Esophagus muscularis mucosa (tissue), 4 donors: ENCODE results near the gene MEN1. TPM values are rescaled to one million over a fixed set of nuclear protein-coding genes. Genes with fewer than 3 reads are reported as not detected.

Experiments used
- DNase-seq: peaks from one replicate; pipeline ENCODE4 v3.0.0-alpha.2; 2017; ENCODE audit errors: extremely low spot score
- H3K27ac ChIP-seq, 4 donors: fragments of 200-600 bp; sonication (generic); replicated peaks in 1 of 4; 1 replicate in 3 of 4; 2 replicates in 1 of 4; pipeline ENCODE4 v1.5.1; 2016 to 2019; ENCODE audit warnings: mild to moderate bottlenecking in 1 of 4
- H3K27me3 ChIP-seq, 4 donors: fragments of 200-600 bp; sonication (generic); one replicate each; pipeline versions ENCODE4 v1.5.1 to v1.6.0; 2016 to 2019
- H3K36me3 ChIP-seq, 4 donors: fragments of 200-600 bp; sonication (generic); one replicate each; pipeline ENCODE4 v1.5.1; 2016 to 2019
- H3K4me1 ChIP-seq, 4 donors: fragments of 200-600 bp; sonication (generic); one replicate each; pipeline ENCODE4 v1.5.1; 2016 to 2019
- H3K4me3 ChIP-seq, 4 donors: fragments of 200-600 bp; sonication (generic); 1 replicate in 2 of 4; 2 replicates in 2 of 4; pipeline ENCODE4 v1.5.1; 2016 to 2019; ENCODE audit warnings: mild to moderate bottlenecking in 4 of 4, moderate library complexity in 1 of 4
- H3K9me3 ChIP-seq, 4 donors: fragments of 200-600 bp; sonication (generic); 1 replicate in 3 of 4; 2 replicates in 1 of 4; pipeline ENCODE4 v1.5.1; 2016 to 2019
- EP300 ChIP-seq: sonication (generic); formaldehyde crosslinking; IDR thresholded peaks from one replicate; pipeline ENCODE4 v1.6.1; 2017; ENCODE audit warnings: antibody characterized with exemption
- POLR2A ChIP-seq: fragments of 450-650 bp; IDR thresholded peaks from one replicate; pipeline ENCODE4 v1.6.1; 2017; ENCODE audit warnings: antibody characterized with exemption, moderate library complexity, mild to moderate bottlenecking, low read depth
- POLR2AphosphoS5 ChIP-seq, 2 donors: sonication (generic); formaldehyde crosslinking; IDR thresholded peaks; one replicate each; pipeline ENCODE4 v1.6.1; 2017; ENCODE audit warnings: antibody characterized with exemption in 2 of 2
- WGBS: methylation state at CpG from one replicate; pipeline ENCODE4 v1.1.5; 2018; 5-methylcytosine and 5-hydroxymethylcytosine counted together
- intact Hi-C: fragments of 100-400 bp; cut with DNase I; formaldehyde crosslinking; loops from one replicate; pipeline ENCODE4 v1.15.1; 2023
- total RNA-seq, 4 donors: library from RNA; depleted of rRNA; stranded (reverse); fragments of >200 nt; gene quantifications; one replicate each; pipeline versions ENCODE4 v1.1.0 to v1.2.1, GENCODE V29; 2016
- TF ChIP-seq, protein P1 (sequence below), 3 experiments: fragments of 200-600 bp in 2 of 3; fragments of 450-650 bp in 1 of 3; sonication (generic) in 2 of 3; IDR thresholded peaks; one replicate each; pipeline ENCODE4 v1.5.1; 2017 to 2019; ENCODE audit warnings: antibody characterized with exemption in 3 of 3, mild to moderate bottlenecking in 2 of 3, moderate library complexity in 1 of 3

Gene MEN1
- total RNA-seq, 4 donors from 2014 or later: 10.4 to 18.7 (median 11.5) TPM

DNA sequence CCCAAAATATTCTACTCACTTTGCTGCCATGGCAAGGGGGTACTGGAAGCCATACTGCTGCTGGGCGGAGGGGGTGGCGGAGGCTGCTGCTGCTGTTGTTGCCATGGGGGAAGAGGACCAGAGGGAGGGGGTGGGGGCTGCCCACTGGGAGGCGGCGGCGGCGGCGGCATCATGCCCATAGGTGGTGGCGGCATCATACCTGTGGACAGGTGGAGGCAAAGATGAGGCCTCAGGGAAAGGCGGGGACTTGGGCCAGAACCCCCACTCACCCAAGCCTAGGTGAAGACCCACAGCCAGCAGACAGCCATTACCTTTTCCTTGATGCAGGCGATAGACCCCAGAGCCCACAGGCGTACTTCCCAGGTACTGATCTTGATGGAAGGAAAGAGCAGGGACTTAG, 43.5 kb downstream of the MEN1 start:
- Histone ChIP-seq H3K27ac (peak overlapping the region; percentile 69 to 88 (median 80)), H3K36me3 (peaks cover 73 to 100% (median 95%) of the 10 kb centered on the region in 4 donors), H3K27me3 (no peaks in the 10 kb centered on the region), H3K9me3 (no peaks in the 10 kb centered on the region), H3K4me3 (no peak overlapping the region), H3K4me1 (peaks cover 50 to 82% (median 73%) of the 10 kb centered on the region in 4 donors)
- 84% methylated on average over 10 of the region's 11 CpGs for WGBS
- DNase-seq: no peak
- intact Hi-C loops: no loop called here
- TF ChIP-seq POLR2AphosphoS5 (IDR thresholded peaks at IDR 0.05): no peak
- TF ChIP-seq EP300: no peak
- TF ChIP-seq POLR2A: no peak
- TF ChIP-seq, protein P1, sequence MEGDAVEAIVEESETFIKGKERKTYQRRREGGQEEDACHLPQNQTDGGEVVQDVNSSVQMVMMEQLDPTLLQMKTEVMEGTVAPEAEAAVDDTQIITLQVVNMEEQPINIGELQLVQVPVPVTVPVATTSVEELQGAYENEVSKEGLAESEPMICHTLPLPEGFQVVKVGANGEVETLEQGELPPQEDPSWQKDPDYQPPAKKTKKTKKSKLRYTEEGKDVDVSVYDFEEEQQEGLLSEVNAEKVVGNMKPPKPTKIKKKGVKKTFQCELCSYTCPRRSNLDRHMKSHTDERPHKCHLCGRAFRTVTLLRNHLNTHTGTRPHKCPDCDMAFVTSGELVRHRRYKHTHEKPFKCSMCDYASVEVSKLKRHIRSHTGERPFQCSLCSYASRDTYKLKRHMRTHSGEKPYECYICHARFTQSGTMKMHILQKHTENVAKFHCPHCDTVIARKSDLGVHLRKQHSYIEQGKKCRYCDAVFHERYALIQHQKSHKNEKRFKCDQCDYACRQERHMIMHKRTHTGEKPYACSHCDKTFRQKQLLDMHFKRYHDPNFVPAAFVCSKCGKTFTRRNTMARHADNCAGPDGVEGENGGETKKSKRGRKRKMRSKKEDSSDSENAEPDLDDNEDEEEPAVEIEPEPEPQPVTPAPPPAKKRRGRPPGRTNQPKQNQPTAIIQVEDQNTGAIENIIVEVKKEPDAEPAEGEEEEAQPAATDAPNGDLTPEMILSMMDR (IDR thresholded peaks at IDR 0.05): no peak

DNA sequence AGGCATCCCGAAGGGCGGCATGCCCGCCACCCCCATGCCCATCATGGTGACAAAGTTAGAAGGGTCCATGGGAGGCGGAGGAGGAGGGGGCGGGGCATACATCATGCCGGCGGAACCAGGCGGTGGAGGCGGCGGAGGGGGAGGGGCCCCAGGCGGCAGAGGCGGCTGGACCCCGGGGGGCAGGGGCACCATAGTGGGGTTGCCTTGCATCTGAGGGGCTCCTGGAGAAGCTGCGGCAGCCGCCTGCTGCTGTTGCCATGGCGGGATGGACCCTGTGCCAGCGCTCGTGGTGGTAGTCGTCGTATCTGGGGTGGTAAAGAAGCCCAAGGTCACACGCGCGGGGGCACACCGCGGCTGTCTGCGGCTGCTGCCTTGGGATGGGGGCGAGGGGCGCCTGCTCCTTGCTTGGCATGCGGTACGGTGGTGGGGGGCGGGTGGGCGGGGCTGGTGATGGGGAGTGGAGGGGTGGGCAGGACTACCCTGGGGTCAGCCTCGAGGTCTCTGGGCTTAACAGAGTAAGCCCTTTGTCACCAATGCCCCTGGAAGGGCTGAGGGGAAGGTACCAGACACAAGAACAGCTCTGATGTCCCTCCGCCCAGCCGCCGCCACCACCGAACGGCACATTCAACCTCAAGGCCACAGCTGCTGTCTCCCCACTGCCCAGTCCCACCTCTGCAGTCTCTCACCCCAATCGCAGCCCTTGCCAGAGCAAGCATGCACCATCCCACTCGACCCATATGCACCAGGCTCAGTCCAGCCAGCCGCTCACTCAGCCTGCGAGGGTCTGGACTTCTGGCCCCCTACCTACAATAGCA, 44.3 kb downstream of the MEN1 start:
- intact Hi-C loops: no loop called here
- H3K4me3 ChIP-seq: no peak overlapping the region
- no peak for DNase-seq
- H3K9me3 ChIP-seq: no peaks in the 10 kb centered on the region
- TF ChIP-seq, protein P1 (IDR thresholded peaks at IDR 0.05): no peak
- TF ChIP-seq POLR2AphosphoS5 (IDR thresholded peaks at IDR 0.05): no peak
- TF ChIP-seq EP300: no peak
- TF ChIP-seq POLR2A: no peak
- H3K27me3 ChIP-seq: no peaks in the 10 kb centered on the region
- WGBS: 88% methylated on average over 19 of the region's 42 CpGs
- H3K4me1 ChIP-seq: peaks cover 51 to 83% (median 74%) of the 10 kb centered on the region in 4 donors
- H3K27ac ChIP-seq: peak overlapping the region; percentile 85 to 92 (median 87)
- peaks cover 66 to 91% (median 86%) of the 10 kb centered on the region in 4 donors for H3K36me3 ChIP-seq

DNA sequence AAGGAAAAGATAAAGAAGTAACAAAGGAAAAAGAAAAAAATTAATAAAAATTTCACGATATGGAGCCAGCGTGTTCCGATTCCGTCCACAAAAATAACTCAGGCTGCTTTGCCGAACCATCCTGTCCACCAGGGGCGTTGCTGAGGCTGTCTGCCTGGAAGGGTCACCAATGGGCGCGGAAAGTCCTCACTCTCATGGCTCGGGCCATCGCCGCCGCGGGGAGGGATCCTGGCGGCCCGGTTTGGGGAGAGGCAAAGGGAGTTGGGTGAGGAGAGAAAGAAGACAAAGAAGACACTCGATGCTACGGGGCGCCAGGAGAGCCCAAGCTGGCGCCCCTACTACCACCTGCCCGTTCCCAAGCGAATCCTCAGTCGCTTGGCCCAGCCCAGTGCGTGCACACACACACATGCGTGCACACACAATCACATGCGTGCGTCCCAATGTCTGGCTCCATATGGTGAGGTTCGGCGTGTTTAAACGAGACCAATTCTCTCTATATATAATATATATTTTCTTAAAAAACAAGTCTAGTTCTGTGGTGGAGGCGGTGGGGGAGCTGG, 45.0 kb downstream of the MEN1 start:
- H3K27ac ChIP-seq: peak overlapping the region; percentile 85 to 92 (median 87)
- H3K4me1 ChIP-seq: peaks cover 57 to 84% (median 79%) of the 10 kb centered on the region in 4 donors
- WGBS: 84% methylated on average over 30 of the region's 30 CpGs
- no peaks in the 10 kb centered on the region for H3K27me3 ChIP-seq
- intact Hi-C loops: no loop called here
- H3K36me3 ChIP-seq: peaks cover 59 to 84% (median 80%) of the 10 kb centered on the region in 4 donors
- TF ChIP-seq POLR2A (no peak), POLR2AphosphoS5 (IDR thresholded peaks at IDR 0.05) (peak in 1 of 2 donors; percentile 41), EP300 (no peak)
- TF ChIP-seq, protein P1 (IDR thresholded peaks at IDR 0.05): peak in 2 of 3 experiments; percentile 18 to 43
- no peak for DNase-seq
- H3K4me3 ChIP-seq: no peak overlapping the region
- H3K9me3 ChIP-seq: no peaks in the 10 kb centered on the region

DNA sequence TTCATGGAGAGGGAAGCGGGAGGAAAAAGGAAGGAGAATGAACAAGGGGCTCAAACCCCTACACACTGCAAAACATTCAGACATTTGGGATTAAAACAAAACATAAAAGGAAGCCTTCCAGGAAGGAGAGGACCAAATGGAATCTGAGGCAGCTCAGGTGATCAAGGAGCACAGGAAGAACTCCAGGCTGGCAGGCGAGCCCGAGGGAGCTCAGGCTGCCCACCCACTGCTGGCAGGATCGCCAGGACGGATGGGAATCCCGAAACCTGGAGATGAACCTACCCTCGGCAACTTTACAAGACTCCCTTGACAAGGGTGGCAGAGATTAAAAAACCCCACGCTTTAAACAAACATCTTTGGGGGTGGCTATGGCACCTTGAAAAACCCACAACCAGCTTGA, 45.6 kb downstream of the MEN1 start:
- DNase-seq: no peak
- H3K27me3 ChIP-seq: no peaks in the 10 kb centered on the region
- peak overlapping the region; percentile 85 to 92 (median 87) for H3K27ac ChIP-seq
- H3K9me3 ChIP-seq: no peaks in the 10 kb centered on the region
- 73% methylated on average over 8 of the region's 8 CpGs for WGBS
- no peak overlapping the region for H3K4me3 ChIP-seq
- H3K36me3 ChIP-seq: peaks cover 53 to 78% (median 73%) of the 10 kb centered on the region in 4 donors
- H3K4me1 ChIP-seq: peaks cover 64 to 89% (median 85%) of the 10 kb centered on the region in 4 donors
- intact Hi-C loops: no loop called here
- TF ChIP-seq POLR2A (no peak), EP300 (no peak), POLR2AphosphoS5 (IDR thresholded peaks at IDR 0.05) (no peak)
- TF ChIP-seq, protein P1 (IDR thresholded peaks at IDR 0.05): no peak
